ENCODE results near the gene POLD4. TPM values are rescaled to one million over a fixed set of nuclear protein-coding genes. Genes with fewer than 3 reads are reported as not detected.

POLD4 gene
- total and polyA plus RNA-seq, 2 of the 13 experiments (the other 11 are each of a cell fraction or from before 2014, with no cell fraction given) = 10.5 to 27.4 TPM

GRCh38 chr11:67303132-67303834 is 50.1 kb downstream of the POLD4 start, which contains the start of gene SSH3 (continued):
- peak; percentile 62 for TF ChIP-seq PHF21A (CRISPR knock-in tag; IDR thresholded peaks at IDR 0.05)
- TF ChIP-seq KMT2B (CRISPR knock-in tag; IDR thresholded peaks at IDR 0.05) = 0 out of 2 replicates have a peak, but pooled peaks have one; percentile 19
- peak; percentile 30; the same call in 1 of the 2 replicates for TF ChIP-seq ERF (CRISPR knock-in tag; IDR thresholded peaks at IDR 0.05)
- TF ChIP-seq, protein P1, sequence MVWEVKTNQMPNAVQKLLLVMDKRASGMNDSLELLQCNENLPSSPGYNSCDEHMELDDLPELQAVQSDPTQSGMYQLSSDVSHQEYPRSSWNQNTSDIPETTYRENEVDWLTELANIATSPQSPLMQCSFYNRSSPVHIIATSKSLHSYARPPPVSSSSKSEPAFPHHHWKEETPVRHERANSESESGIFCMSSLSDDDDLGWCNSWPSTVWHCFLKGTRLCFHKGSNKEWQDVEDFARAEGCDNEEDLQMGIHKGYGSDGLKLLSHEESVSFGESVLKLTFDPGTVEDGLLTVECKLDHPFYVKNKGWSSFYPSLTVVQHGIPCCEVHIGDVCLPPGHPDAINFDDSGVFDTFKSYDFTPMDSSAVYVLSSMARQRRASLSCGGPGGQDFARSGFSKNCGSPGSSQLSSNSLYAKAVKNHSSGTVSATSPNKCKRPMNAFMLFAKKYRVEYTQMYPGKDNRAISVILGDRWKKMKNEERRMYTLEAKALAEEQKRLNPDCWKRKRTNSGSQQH (CRISPR knock-in tag; IDR thresholded peaks at IDR 0.05; ENCODE audit: low read depth) = no peak
- peak; percentile 40; the same call in 1 of the 2 replicates for TF ChIP-seq ZNF761 (CRISPR knock-in tag; conservative IDR thresholded peaks at IDR 0.05)
- no peak; the same call in none of the 2 replicates for TF ChIP-seq GABPB1 (CRISPR knock-in tag; IDR thresholded peaks at IDR 0.05)
- TF ChIP-seq AGO1 (IDR thresholded peaks at IDR 0.05; ENCODE audit: low read depth, low read length, poor library complexity, severe bottlenecking) = peak; percentile 94
- TF ChIP-seq ZUFSP (CRISPR knock-in tag; IDR thresholded peaks at IDR 0.05; ENCODE audit: borderline replicate concordance) = no peak
- TF ChIP-seq MIER3 (CRISPR knock-in tag; IDR thresholded peaks at IDR 0.05; ENCODE audit: borderline replicate concordance) = no peak
- peak; percentile 4 for TF ChIP-seq TEAD3 (CRISPR knock-in tag; optimal IDR thresholded peaks at IDR 0.05; ENCODE audit: borderline replicate concordance)
- no peak for TF ChIP-seq SKI (IDR thresholded peaks at IDR 0.05; ENCODE audit: partially characterized antibody)
- no peak for TF ChIP-seq MBD4 (IDR thresholded peaks at IDR 0.05; ENCODE audit: borderline replicate concordance, low read length)
- TF ChIP-seq PHF20 (CRISPR knock-in tag; IDR thresholded peaks at IDR 0.05) = peak; percentile 41; the same call in 1 of the 2 replicates
- no peak for TF ChIP-seq ZBTB26 (CRISPR knock-in tag; IDR thresholded peaks at IDR 0.05; ENCODE audit: borderline replicate concordance)
- no peak for TF ChIP-seq DNMT3B (CRISPR knock-in tag; conservative IDR thresholded peaks at IDR 0.05)
- TF ChIP-seq MYPOP (CRISPR knock-in tag; IDR thresholded peaks at IDR 0.05) = 0 out of 2 replicates have a peak, but pooled peaks have one; percentile 68
- TF ChIP-seq RORA (CRISPR knock-in tag; IDR thresholded peaks at IDR 0.05) = no peak
- TF ChIP-seq ZNF451 (CRISPR knock-in tag; IDR thresholded peaks at IDR 0.05) = peak; percentile 77; the same call in 1 of the 2 replicates
- no peak for TF ChIP-seq SYNCRIP (IDR thresholded peaks at IDR 0.05; ENCODE audit: insufficient read depth, low read depth, low read length)
- TF ChIP-seq ZBTB49 (CRISPR knock-in tag; IDR thresholded peaks at IDR 0.05; ENCODE audit: borderline replicate concordance) = no peak
